Nephron progenitor cell (in vitro differentiated cells): ENCODE measurements around the gene KCNQ1.

Experiments
- DNase-seq: peaks from one replicate; pipeline ENCODE4 v3.0.0; 2021
- H3K27ac Mint-ChIP-seq: 2 replicates; pipeline ENCODE4 v1.8.0; 2021; ENCODE audit warnings: mild to moderate bottlenecking, moderate library complexity, mixed read lengths
- H3K27me3 Mint-ChIP-seq: 2 replicates; pipeline ENCODE4 v1.8.0; 2021; ENCODE audit warnings: mild to moderate bottlenecking, low read depth, mixed read lengths; ENCODE audit not compliant: poor library complexity
- H3K36me3 Mint-ChIP-seq: 2 replicates; pipeline ENCODE4 v1.8.0; 2021; ENCODE audit warnings: low read depth, mixed read lengths
- H3K4me1 Mint-ChIP-seq: 2 replicates; pipeline ENCODE4 v1.8.0; 2021; ENCODE audit warnings: mixed read lengths
- H3K4me3 Mint-ChIP-seq: 2 replicates; pipeline ENCODE4 v1.8.0; 2021; ENCODE audit warnings: mild to moderate bottlenecking, moderate library complexity, mixed read lengths
- H3K9me3 Mint-ChIP-seq: 2 replicates; pipeline ENCODE4 v1.8.0; 2021; ENCODE audit warnings: mild to moderate bottlenecking, moderate library complexity, mixed read lengths
- TF ChIP-seq, protein P1 (sequence below): fragments of 200-600 bp; sonication (generic); IDR thresholded peaks from 2 replicates; pipeline ENCODE4 v1.5.0; 2021; ENCODE audit warnings: antibody characterized with exemption

The KCNQ1 gene, protein sequence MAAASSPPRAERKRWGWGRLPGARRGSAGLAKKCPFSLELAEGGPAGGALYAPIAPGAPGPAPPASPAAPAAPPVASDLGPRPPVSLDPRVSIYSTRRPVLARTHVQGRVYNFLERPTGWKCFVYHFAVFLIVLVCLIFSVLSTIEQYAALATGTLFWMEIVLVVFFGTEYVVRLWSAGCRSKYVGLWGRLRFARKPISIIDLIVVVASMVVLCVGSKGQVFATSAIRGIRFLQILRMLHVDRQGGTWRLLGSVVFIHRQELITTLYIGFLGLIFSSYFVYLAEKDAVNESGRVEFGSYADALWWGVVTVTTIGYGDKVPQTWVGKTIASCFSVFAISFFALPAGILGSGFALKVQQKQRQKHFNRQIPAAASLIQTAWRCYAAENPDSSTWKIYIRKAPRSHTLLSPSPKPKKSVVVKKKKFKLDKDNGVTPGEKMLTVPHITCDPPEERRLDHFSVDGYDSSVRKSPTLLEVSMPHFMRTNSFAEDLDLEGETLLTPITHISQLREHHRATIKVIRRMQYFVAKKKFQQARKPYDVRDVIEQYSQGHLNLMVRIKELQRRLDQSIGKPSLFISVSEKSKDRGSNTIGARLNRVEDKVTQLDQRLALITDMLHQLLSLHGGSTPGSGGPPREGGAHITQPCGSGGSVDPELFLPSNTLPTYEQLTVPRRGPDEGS

DNA sequence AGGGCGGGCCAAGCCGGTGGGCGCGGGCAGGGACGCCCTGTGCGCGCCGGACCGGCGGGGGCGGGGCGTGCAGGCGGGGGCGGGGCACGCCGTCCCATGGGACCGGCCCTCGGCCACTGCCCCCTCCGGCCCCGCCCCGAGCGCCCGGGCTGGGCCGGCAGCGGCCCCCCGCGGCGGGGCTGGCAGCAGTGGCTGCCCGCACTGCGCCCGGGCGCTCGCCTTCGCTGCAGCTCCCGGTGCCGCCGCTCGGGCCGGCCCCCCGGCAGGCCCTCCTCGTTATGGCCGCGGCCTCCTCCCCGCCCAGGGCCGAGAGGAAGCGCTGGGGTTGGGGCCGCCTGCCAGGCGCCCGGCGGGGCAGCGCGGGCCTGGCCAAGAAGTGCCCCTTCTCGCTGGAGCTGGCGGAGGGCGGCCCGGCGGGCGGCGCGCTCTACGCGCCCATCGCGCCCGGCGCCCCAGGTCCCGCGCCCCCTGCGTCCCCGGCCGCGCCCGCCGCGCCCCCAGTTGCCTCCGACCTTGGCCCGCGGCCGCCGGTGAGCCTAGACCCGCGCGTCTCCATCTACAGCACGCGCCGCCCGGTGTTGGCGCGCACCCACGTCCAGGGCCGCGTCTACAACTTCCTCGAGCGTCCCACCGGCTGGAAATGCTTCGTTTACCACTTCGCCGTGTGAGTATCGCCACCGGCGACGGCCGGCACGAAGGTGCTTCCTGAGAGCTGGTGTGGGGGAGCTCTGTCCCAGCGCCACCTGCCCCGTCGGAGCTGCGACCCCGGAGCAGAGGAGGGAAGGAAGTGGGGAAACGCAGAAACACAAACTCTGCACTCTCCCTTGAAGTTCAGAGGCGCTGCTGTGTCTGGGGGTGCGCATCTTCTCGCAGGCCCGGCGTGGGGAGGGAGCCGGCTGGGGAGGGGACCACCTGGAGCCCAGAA, at the start of gene KCNQ1:
Gene KCNQ1, plus strand, starts transcription at position 188 of the 925 bp plus-strand sequence. Its CDS starts 91 bp downstream, at position 279.
- Mint-ChIP-seq H3K4me1 (peaks cover 3% of the 10 kb centered on the region), H3K36me3 (no peaks in the 10 kb centered on the region), H3K27me3 (peaks cover 87% of the 10 kb centered on the region), H3K9me3 (peaks cover 20% of the 10 kb centered on the region), H3K27ac (no peak within 1 kb of the TSS), H3K4me3 (peak within 1 kb of the TSS; percentile 74)
- TF ChIP-seq, protein P1, sequence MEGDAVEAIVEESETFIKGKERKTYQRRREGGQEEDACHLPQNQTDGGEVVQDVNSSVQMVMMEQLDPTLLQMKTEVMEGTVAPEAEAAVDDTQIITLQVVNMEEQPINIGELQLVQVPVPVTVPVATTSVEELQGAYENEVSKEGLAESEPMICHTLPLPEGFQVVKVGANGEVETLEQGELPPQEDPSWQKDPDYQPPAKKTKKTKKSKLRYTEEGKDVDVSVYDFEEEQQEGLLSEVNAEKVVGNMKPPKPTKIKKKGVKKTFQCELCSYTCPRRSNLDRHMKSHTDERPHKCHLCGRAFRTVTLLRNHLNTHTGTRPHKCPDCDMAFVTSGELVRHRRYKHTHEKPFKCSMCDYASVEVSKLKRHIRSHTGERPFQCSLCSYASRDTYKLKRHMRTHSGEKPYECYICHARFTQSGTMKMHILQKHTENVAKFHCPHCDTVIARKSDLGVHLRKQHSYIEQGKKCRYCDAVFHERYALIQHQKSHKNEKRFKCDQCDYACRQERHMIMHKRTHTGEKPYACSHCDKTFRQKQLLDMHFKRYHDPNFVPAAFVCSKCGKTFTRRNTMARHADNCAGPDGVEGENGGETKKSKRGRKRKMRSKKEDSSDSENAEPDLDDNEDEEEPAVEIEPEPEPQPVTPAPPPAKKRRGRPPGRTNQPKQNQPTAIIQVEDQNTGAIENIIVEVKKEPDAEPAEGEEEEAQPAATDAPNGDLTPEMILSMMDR = no peak
- DNase-seq = peak; percentile 77

DNA sequence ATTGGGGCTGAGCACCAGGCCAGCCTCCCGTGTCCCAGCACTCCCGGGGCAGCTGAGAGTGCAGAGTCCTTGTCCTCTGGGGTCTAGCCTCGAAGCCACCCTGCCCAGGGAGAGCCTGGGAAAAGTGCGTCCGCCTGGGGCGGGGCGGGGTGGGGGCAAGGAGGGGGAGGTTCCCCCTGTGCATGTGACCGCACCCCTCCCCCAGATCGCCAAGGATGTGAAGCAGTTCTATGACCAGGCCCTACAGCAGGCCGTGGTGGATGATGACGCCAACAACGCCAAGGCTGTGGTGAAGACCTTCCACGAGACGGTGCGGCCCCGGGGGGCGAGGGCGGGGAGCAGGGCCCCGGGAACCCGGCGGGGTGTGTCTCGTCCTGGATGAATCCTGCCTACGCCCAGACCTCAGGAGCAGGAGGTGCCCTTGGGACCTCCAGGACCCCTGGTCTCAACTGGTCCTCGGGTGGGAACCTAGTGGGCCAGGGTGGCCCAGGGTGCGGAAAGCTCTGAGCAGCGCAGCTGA, 49.5 kb upstream of the KCNQ1 start:
- no peak for DNase-seq
- Mint-ChIP-seq H3K36me3 (peaks cover 11% of the 10 kb centered on the region), H3K4me3 (no peak overlapping the region), H3K27ac (no peak overlapping the region), H3K4me1 (peaks cover 10% of the 10 kb centered on the region), H3K27me3 (no peaks in the 10 kb centered on the region), H3K9me3 (no peaks in the 10 kb centered on the region)
- TF ChIP-seq, protein P1 = no peak

DNA sequence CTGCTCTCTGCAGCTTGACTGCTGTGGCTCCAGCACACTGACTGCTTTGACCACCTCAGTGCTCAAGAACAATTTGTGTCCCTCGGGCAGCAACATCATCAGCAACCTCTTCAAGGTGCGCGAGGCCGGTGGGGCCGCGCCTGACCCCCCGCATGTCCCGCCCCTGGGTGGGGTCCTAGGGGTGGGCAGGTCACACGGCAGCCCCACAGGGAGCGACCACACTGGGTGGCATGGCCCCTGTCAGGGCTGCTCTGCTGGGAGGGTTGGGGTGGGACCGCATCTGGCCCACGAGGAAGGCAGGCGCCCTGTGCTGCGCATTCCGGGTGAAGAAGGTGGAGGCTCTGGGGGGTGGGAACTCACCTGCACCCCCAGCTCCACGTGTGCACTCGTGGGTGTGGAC, 49.0 kb upstream of the KCNQ1 start:
- no peak overlapping the region for H3K4me3 Mint-ChIP-seq
- no peaks in the 10 kb centered on the region for H3K27me3 Mint-ChIP-seq
- H3K4me1 Mint-ChIP-seq = peaks cover 6% of the 10 kb centered on the region
- peaks cover 11% of the 10 kb centered on the region for H3K36me3 Mint-ChIP-seq
- H3K9me3 Mint-ChIP-seq = no peaks in the 10 kb centered on the region
- no peak for DNase-seq
- TF ChIP-seq, protein P1 = no peak
- no peak overlapping the region for H3K27ac Mint-ChIP-seq

DNA sequence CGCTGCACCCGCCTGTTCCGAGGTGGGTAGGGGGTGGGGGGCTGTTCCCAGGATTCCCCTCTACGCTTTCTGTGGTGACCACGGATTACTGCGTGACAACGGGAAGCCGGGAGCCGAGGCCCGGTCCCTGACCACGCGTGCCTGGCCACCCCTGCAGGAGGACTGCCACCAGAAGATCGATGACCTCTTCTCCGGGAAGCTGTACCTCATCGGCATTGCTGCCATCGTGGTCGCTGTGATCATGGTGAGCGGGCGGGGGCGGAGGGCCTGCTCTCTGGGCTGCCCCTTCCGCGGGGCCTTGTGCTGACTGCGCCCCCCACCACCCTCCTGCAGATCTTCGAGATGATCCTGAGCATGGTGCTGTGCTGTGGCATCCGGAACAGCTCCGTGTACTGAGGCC, 48.3 kb upstream of the KCNQ1 start:
- DNase-seq = no peak
- Mint-ChIP-seq H3K36me3 (peaks cover 11% of the 10 kb centered on the region), H3K4me3 (no peak overlapping the region), H3K9me3 (no peaks in the 10 kb centered on the region), H3K4me1 (peaks cover 10% of the 10 kb centered on the region), H3K27ac (no peak overlapping the region), H3K27me3 (no peaks in the 10 kb centered on the region)
- TF ChIP-seq, protein P1 = no peak

DNA sequence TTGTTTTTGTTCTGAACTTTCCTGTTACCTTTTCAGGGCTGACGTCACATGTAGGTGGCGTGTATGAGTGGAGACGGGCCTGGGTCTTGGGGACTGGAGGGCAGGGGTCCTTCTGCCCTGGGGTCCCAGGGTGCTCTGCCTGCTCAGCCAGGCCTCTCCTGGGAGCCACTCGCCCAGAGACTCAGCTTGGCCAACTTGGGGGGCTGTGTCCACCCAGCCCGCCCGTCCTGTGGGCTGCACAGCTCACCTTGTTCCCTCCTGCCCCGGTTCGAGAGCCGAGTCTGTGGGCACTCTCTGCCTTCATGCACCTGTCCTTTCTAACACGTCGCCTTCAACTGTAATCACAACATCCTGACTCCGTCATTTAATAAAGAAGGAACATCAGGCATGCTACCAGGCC, 47.8 kb upstream of the KCNQ1 start:
- Mint-ChIP-seq H3K36me3 (peaks cover 11% of the 10 kb centered on the region), H3K4me1 (peaks cover 15% of the 10 kb centered on the region), H3K27ac (peak overlapping the region; percentile 86), H3K27me3 (no peaks in the 10 kb centered on the region), H3K9me3 (no peaks in the 10 kb centered on the region), H3K4me3 (no peak overlapping the region)
- TF ChIP-seq, protein P1 = no peak
- DNase-seq = no peak
